HG02678 (cell line): ENCODE measurements around the gene RRBP1.

Source experiments
- ATAC-seq: cut with Tn5 transposase; IDR thresholded peaks from one replicate; pipeline ENCODE4 v1.9.1; 2021; ENCODE audit warnings: mild to moderate bottlenecking, moderate library complexity; ENCODE audit not compliant: unreplicated experiment

The RRBP1 gene

DNA sequence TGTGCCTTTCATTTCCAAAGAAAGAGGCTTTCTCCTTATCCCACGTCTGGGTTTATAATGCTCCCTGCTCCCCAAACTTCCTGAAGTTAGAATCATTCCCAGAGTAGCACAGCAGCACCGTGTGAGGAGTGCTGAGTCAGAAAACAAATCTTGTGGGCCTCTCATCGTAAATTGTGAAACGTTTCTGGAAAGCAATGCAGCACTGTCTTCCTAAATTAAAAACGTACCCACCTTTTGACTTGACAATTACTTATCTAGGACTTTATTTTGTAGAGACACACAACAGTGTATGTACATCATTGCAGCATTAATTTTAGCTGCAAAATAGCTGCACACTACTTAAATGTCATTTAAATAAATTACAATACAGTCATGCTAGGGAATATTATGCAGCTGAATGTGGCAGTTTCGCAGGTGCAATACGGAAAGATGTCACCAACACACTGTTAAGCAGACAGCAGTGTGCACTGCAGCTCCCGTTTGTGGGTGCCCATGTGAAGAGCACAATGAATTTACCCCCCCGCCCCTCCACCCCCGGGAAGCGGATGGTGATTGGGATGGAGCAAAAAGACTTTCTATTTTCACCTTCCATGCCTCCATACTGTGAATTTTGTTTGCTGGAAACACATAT, 30.8 kb downstream of the RRBP1 start:
- no peak for ATAC-seq

DNA sequence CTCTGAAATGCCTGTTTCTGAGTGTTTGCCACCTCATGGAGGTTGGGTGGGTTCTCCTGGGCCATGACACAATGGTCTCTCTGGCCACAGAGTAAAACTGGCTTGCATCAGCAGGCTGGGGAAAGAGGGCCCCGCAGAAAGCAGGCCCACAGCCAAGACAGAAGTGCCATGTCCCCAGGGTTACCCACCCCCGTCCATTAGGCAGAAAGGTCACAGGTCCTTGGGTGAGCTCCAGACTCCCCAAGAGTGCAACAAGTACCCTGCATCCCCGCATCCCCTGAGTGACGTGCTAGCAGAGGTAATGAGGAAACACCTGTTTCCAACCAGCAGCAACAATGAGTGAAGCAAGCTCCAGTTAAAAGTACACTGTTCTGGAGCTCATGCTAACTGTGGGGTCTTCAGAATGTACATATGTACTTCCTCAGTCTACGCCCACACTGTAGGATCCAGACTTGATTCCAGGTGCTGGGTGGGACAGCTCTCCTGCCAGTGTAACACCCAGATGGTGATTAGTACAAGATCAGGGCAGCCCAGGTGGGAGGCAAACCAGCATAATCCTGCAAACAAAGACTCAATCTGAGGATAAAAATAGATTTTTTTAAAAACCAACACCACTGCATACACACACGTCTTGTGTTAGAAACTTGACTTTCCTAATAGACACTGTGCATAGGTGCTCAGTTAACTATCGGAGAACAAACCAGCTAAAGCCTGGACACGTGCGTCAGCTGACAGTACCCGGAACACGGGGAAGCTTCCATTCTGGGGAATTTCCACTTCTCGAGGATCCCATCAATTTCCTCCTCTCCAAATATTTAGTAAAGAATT, 31.5 kb downstream of the RRBP1 start:
- no peak for ATAC-seq

DNA sequence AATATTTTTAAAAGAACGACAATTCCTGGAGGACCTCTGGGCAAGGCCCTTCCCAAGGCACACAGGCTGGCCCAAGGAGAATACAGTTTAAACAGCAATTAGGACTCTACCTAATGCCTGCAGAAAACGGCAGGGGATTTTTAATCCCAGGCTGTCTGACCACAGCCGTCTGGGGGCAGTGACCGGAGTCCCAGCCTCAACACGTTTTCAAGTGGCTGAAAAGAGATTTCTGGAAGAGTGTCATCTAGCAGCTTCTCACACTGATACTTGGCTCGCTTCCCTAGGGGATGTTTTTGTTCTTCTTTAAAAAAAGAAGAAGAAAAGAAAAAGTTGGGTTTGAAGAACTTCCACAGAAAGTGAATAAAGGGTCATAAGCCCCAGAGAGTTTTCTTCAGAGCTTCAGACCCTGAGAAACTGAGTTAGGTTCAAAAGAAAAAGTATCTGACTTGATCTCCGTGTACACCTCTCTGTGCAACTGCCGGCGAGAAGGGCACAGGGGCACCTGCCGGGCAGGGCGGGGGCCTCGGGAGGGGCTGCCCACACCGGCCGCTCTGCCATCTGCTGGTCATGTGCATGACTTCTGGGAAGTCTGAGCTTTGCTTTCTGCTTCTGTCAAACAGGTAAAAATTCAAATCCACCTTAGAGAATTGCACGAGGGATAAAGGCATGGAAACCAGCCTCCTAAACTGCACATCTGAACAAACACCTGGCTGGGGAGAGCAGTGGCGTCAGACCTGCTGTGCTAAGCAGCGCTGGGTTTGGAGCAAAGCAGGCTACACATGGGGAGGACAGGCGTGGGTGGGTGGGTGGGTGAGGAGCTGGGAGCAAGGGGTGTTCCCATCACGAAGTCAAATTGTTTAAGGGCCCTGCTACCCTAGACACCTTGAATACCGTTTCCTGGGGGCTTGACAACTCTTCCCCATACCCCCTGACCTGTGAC, 33.0 kb downstream of the RRBP1 start:
- no peak for ATAC-seq

DNA sequence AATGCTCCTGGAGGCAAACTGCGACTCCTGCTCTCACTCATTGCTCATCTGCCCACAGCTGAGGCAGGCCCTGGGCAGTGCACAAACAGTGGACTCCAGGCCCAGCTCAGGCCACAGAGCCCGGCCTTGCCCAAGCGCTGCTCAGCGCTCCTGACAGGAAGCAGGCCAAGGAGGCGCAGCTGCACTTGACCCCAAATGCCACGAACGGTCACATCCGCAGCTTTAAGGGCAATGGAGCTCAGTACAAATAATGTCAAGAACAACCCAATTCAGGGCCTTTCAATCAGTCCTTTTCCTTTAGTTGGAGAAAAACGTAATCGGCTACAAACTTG, 33.8 kb downstream of the RRBP1 start:
- ATAC-seq: no peak

DNA sequence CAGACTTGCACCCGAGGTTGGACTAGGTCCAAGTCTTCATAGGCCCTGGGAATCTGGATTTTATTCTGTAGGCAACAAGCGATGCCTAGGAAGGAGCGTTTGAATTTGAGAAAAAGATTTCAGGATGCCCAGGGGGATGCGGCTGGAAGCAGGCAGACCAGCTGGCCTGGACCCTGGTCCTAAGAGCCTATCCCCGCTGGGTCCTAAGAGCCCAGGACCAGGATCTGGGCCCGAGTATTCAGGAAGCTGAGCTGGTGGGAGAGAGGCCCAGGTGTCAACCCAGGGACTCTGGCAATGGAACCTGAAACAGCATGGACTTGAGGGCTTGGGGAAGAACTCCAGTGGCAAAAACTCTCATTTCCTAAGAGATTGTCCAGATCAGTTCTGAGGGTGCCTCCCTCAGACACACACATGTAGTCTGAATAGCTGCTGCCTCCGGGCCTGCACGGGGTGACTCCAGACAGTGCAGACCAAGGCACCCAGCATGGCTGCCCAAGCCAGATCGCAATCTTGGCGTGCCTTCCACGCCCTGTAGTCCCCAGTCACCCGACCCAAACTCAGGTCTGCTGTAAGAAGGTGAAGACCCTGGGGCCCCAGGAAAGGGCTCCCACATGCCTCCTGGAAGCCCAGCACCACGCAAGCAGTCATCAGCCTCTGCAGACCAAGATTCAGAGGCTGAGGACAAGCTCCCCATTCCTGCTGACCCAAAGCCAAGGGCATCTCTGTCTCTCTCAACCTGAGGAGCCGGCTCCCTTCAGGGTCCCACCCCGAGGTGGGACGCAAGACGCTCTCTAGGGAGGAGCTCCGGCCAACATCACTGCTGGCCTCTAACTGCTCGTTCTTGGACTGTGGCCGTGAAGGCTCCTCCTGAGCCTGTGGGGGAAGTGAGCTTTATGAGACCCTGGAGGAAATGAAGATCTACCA, 34.4 kb downstream of the RRBP1 start:
- no peak for ATAC-seq

DNA sequence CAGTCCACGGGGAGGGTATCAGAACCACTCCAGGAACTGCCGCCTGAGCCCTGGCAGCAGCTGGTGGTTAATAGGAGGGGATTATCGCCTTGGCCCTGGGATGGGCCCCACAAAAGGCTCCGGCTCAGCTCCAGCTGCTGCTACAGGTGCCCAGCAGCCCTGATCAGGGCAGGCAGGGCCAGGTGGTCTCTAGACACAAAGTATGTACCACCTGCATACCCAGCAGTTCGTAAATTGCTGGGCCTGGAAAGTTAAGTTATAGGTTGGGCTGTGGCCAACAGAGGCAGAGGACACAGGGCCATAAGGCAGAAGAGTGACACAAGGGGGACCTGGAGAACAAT, 35.1 kb downstream of the RRBP1 start:
- no peak for ATAC-seq

DNA sequence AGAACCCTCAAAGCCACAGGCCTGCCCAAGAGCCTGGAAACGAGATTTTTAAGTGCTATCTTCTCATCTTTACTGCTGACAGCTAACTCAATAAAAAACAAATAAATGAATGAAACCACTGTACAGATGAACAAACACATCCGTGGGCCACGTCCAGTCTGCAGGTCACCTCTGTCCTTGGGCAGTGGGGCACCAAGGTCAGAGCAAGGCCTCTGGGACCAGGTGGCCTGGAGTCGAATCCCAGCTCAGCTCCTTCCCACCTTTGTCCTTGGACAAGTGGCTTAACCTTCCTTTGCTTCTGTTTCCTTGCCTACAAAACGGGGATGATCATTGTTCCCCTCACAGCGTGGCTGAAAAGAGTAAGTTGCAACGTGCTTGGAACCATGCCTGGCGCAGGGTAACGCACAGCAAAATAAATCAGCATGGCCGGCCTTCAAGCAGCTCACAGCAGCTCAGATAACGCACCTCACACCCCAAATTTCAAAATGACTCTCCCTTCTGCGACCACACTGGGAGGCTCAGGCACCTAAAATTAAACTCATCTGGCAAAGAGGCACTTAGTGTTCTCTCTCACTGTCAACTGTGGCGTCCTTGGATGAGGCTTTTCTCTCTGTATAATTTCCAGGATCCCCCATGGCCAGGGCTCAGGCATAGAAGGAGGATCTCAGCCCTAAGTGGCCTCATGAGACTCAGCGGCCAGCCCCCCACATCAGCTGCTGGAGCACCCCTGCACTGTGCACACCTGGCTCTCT, 35.7 kb downstream of the RRBP1 start:
- no peak for ATAC-seq

DNA sequence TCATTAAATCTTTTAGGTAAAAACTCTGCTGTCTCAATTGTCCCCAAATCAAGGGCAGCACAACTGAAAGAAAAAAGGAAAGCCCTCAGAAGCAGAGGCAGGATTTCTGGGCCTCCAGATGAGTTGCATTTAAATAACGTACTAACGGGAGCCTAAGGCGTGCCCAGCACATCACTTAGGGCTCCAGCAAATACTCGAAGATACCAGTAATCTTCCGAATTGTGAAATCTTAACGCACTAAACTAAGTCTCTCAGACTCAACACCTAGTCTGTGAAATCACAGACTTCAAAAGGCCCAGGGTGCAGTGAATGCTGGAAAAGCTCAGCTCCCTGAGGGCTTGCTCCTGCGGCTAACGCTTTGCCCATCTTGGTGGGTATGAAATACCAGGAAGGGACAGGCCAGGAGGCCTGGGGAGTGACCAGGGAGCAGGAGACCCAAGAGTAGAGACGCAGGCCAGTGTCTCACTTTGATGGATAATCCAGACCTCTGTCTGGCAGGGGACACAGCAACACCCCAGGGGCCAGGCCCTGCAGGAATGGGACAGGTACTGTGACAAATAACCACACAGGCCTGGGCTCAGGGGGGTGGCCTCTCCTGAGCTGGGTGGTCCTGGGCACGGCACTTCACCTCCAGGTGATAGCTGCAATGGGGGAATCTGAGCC, 36.4 kb downstream of the RRBP1 start:
- ATAC-seq: no peak

DNA sequence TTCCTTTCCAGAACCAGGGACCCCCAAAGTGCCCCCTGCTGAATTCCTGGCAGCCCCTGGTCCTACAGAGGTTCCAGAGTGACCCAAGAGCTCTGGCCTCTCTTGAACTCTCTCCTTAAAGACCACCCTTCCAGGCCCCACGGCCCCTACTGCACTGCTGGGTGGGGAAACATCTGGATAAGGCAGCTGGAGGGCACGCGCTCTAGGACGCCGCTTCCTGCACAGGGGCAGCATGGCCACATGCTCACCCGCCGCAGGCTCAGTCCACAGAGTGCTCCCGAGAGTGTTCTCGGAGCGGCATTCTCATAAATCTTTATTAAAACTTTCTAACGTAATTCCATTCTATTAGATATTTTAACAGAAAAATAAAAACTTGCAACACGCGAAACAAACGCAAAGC, 37.0 kb downstream of the RRBP1 start:
- no peak for ATAC-seq

DNA sequence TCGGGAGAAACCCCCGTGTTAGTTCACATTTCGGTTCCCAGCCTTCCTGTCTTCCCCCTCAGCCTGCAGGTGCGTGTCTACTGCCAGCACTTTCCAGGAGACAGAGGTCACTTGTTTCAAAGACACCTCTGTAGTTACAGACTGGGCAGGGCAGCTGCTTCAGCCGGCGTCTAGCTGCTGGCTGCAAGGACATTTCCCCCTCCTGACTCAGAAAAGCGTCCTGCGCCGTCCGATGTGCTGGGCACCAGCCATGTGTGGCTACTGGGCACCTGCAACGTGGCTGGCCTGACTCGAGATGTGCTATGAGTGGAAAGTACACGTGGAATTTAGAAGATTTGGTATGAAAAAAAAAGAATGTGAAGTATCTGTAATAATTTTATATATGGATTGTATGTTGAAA, 37.6 kb downstream of the RRBP1 start:
- ATAC-seq: no peak

DNA sequence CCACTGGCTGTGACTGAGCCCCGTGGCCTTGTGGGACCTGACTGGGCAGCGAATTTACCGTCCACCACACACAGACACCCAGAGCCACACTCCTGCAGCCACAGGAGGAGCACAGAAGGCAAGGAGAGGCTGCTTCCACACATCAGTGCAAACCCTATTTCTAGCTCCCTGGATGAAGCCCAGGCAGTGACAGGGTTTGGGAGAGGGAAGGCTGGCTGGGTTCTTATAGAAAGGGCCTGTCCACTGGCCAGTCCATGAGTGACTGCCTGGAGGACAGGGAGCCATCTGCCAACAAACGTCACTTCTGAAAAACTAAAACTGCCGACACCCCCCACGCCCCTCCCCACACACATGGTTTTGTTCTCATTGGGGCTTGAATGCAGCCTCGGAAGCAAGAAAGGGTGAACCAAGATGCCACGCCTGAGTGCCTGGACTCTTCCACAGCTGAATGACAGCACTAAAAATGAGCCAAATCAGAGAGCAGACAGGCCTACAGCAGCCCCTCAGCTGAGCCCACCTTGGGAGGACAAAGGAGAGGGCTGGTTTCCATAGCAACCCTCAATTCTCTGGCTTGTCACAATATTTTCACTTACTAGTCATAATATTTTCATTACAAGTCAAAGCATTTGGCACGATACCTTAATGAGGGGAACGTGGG, 38.4 kb downstream of the RRBP1 start:
- no peak for ATAC-seq

DNA sequence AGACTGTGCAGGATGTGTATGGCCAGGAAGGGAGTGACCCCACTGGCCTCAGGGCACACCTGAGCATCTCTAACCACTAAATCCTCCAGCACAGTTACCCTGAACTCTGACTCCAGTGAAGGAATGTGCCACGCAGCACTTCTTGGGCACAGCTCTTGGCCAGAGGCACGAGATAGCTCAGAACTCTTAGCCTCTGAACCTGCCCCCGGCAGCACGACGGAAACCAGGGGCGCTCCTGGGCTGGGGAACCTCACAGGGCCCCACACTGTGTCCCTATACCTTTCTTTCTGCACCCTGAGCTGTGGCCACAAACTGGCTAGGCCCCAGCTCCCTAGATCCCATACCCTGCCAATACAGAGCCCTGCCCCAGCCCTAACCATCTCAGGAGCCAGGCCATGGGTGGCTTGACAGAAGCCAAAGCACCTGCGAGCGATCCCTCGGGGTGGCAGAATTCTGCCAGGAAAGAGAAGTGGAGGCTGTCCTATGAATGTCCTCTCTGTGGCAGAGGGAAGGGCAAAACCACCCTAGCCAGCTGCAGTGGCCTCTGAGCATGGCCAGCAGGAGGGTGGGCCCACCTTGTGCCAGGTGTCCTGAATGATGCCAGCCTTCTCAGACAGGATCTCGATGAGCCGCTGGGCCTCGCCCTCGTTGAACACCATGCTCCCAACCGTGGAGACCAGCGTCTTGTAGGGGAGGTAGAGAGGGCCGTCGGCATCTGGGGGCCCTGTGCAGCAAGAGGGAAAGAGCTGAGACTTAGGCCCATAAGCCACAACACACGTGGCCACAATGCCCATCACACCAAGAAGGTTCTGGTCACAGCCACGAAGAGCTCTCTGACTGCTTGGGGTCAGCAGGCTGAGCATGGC, 39.4 kb downstream of the RRBP1 start:
- ATAC-seq: no peak

DNA sequence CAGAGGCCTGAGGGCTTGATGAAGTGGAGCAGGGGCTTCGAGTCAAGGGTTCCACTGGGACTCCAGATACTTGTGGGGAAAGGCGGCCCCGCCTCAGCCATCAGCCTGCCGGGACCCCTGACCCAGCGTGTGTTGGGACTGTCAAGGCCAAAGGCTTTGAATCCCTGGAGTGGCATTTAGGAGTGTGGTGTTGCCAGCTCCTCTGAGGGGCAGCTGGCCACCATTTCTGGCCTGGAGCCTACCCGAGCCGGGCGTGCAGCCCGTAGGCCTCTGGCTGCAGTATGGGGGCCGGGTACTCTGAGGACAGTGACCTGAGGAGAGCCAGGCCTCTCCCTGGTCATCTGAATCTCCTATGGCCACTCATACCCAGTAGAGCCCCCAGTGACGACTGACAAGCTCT, 40.0 kb downstream of the RRBP1 start:
- no peak for ATAC-seq

DNA sequence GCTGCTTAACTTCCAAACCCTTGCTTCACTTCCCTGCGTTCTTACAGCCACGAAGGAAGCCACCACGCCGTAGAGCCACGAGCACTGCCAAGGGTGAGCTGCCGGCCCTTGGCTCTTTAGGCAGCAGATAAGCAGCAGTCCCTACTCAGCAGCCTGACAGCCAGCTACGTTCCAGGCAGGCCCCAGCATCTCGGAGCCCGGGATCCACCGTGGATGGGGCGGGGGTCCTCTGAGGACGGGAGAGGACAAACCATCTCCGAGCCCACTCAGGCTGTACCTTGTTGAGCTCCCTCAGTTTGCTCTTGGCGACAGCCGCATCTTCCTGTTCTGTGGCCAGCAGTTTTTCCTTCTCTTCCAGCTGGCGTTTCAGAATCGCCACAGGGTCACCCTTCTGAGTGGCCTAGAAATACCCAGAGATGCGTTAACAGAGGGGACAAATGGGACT, 40.5 kb downstream of the RRBP1 start:
- ATAC-seq: no peak

DNA sequence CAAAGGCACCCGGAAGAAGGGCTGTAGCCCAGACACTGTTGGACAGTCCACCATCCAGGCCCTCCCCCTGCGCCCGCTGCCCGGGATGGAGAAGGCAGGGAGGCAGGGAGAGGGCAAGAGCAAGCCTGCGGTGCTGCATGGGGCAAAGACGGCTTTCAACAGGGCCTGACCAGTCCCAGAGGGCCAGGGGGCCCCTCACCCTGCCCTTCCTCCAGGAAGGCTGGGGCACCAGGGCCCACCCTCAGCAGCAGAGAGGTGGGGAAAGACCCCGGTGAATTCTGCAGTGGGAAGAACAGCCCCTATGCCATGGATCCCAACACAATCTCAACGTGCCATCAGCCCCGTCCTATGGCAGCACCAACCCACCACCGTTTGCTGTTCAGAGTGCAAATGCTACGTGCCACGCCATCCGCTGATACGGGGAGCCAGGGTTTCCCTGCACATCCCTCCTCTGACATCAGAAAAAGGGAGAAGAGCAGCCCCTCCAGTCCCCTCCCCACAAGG, 41.1 kb downstream of the RRBP1 start:
- ATAC-seq: no peak

DNA sequence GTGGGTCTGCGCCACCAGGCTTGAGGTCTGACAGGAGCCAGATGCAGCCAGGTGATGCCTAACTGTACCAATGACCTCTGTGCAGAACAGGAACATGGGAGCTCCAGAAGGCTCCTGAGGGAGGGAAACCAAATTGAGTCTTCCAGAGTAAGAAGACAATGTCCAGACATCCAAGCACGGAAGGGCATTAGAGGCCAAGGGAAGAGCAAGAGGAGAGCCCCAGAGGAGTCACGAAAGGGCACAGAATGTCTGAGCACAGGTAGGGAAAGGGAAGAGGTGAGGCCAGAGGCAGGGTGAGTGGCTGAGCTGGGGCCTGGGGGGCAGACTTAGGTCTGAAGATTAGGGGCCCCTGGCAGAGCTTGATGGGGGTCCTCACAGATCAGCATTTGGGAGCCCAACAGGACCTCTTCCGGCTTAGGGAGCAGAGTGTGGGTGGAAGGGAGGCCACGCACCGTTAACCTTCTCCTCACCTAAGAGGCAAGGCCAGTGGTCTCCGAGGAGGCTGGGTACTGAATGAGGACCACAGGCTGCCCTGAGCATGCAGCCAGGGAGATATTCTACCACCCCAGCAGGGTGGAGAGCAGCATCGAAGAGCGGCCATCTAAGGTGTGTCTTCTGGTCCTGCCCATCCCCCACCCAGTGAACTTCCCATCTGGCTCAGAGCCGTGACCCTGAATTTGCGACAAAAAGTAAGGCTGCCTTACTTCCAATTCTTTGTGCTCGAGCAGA, 41.7 kb downstream of the RRBP1 start:
- ATAC-seq: no peak

DNA sequence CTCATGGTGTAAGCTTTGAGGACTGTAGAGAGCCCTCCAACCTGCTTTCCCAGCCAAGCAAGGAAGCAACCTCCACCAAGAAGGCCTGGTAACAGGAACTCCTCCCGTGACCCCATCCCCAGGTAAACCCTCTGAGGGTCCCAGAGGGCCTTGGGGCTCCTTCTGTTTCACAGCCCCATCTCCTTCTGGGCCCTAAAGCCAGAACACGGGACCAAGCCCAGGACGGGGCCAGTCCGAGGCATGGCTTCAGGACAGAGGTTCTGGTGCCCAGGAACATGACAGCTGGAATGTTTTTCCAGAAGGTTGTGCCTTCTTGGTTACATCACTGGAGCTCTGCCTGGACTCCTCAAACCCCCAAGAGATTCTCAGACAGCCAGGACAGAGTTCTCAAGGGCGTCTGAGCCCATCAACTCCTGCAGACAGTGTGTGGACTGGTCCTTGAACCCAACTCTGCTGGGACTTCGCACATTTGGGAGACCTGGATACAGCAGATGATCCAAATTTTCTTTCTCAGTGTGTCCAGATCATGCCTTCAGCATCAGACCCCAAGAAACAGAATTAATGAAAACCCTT, 43.1 kb downstream of the RRBP1 start:
- ATAC-seq: no peak
